Fibroblast of the aortic adventitia (primary cell): ENCODE measurements around the gene FKBP5. TPM values are rescaled to one million over a fixed set of nuclear protein-coding genes. Genes with fewer than 3 reads are reported as not detected.

Experiments used
- DNase-seq: peaks from one replicate; pipeline ENCODE4 v3.0.0-alpha.2; 2010; ENCODE audit warnings: low read depth
- H3K4me3 ChIP-seq: 2 replicates; pipeline ENCODE4 v1.5.1; 2011; ENCODE audit warnings: low read depth, mild to moderate bottlenecking, control low read depth, low read length, moderate library complexity
- CTCF ChIP-seq: IDR thresholded peaks from 2 replicates; pipeline ENCODE4 v1.5.1; 2011; ENCODE audit warnings: mild to moderate bottlenecking, low read length, control low read depth, inconsistent platforms; ENCODE audit not compliant: insufficient read depth
- total RNA-seq: library from RNA; depleted of rRNA; stranded (reverse); fragments of >200 nt; gene quantifications from 2 replicates; pipeline ENCODE4 v1.2.3, GENCODE V29; 2012; ENCODE audit warnings: low replicate concordance

The FKBP5 gene
- total RNA-seq, 1 donor: 5.3 TPM

- H3K4me3 ChIP-seq: no peak overlapping the region
- no peak for TF ChIP-seq CTCF
- no peak for DNase-seq
Measured at GRCh38 chr6:35723587-35723986, 34.9 kb upstream of the FKBP5 start.

- DNase-seq: no peak
- no peak for TF ChIP-seq CTCF
- H3K4me3 ChIP-seq: no peak overlapping the region
Measured at GRCh38 chr6:35722121-35722761, 33.5 kb upstream of the FKBP5 start.

GRCh38 chr6:35719830-35720733 is 31.4 kb upstream of the FKBP5 start:
- no peak for TF ChIP-seq CTCF
- DNase-seq: no peak
- no peak overlapping the region for H3K4me3 ChIP-seq

- no peak for TF ChIP-seq CTCF
- DNase-seq: no peak
- no peak overlapping the region for H3K4me3 ChIP-seq
Measured at GRCh38 chr6:35719404-35719829, 30.7 kb upstream of the FKBP5 start.

- TF ChIP-seq CTCF: no peak
- no peak overlapping the region for H3K4me3 ChIP-seq
- DNase-seq: no peak
Measured at GRCh38 chr6:35718911-35719381, 30.2 kb upstream of the FKBP5 start.

GRCh38 chr6:35718375-35718736 is 29.6 kb upstream of the FKBP5 start:
- H3K4me3 ChIP-seq: no peak overlapping the region
- no peak for TF ChIP-seq CTCF
- DNase-seq: no peak
